NCI-H2107 (cell line): Measurements from ENCODE around the gene ST3GAL2.
"Not testable (repeated sequence)": the region's sequence is repeated elsewhere in the genome, so short reads cannot be mapped to it uniquely, and the experiment has no call there.

ENCODE experiments used
- DNase-seq: peaks from one replicate; lab custom pipeline; 2025; lab: John Stamatoyannopoulos, UW

ST3GAL2 gene

DNA sequence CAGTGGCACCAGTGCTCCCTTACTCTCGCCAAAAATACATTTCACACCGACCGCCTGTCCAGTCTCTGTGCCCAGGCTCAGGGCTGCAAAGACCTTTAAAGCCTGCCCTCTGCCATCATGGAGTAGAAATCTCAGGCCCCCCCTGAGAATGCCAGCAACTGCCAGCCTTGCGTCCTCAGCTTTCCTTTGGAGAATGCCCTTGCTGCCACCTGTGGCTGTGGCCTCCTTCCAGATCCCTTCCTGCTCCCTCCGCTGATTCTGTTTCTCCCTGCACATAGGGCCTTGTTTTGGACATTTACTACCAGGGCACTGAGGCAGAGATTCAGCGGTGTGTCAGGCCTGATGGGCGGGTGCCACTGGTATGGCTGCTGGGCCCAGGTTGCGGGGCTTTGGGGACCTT is 28.7 kb upstream of the ST3GAL2 start:
- no peak for DNase-seq

DNA sequence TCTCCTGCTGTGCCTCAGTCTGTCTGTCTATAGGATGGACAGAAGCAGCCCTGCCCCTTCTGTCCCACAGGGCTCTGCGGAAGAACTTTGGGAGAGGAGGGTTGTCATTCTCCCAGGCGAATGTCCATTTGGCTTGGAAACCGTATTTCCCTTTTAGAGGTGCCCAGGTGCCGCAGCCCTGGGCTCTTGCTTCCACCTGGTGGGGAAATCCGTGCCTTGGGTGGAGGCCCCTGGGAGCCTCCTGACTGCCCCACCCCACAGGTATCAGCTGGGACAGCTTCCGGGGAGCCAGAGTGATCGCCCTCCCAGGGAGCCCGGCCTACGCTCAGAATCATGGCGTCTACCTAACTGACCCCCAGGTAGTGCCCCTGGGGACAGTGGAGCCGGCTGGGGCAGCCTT is 28.2 kb upstream of the ST3GAL2 start:
- no peak for DNase-seq

GRCh38 chr16:70466805-70467076 is 27.8 kb upstream of the ST3GAL2 start:
- no peak for DNase-seq

GRCh38 chr16:70465999-70466804 is 27.3 kb upstream of the ST3GAL2 start:
- no peak for DNase-seq

GRCh38 chr16:70463235-70463634 is 24.3 kb upstream of the ST3GAL2 start:
- no peak for DNase-seq

DNA sequence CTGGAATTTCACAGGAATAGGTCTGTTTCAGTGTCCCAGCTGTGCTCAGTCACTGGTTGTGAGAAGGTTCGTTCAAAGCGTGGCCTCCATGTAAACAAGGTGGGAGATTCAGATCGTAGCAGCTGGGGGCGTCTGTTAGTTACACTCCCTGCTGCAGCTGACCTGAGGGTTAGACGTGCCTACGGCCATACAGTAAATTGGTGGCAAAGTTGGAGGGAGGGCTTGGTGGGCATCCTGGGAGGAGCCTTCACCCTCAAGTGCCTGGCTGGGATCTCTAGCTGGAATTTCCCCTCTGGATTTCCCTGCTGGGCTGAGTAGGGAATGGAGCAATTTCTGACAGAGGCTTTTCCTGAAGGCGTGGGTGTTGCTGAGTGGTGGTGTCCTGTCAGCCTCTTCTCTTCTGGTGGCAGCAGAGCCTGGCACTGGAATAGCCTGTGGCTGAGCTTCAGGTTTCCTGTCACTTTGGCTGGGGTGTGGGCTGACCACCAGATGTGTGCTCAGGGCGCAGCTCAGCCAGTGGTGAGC is 21.9 kb upstream of the ST3GAL2 start:
- no peak for DNase-seq

DNA sequence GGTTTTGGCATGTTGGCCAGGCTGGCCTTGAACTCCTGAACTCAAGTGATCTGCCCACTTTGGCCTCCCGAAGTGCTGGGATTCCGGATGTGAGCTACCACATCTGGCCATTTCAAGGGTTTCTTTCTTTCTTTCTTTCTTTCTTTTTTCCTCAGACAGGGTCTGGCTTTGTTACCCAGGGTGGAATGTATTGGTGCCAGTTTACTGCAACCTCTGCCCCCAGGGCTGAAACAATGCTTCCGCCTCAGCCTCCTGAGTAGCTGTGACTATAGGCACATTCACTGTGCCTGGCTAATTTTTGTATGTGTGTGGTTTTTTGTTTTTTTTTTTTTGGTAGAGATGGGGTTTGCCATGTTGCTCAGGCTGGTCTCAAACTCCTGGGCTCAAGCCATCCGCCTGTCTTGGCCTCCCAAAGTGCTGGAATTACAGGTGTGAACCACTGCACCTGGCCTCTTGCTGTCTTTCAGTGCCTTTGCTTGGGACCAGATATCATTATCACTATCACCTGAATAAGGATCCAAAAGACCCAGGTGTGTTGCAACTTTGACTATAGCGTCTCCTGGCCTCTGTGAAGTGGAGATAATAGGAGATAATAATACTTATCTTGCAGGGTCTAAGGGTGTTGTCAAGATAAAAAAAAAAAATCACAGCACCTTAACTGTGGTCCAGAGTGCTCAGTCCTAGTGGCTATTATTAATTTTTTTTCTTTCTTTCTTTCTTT is 18.7 kb upstream of the ST3GAL2 start:
- DNase-seq: no peak

DNA sequence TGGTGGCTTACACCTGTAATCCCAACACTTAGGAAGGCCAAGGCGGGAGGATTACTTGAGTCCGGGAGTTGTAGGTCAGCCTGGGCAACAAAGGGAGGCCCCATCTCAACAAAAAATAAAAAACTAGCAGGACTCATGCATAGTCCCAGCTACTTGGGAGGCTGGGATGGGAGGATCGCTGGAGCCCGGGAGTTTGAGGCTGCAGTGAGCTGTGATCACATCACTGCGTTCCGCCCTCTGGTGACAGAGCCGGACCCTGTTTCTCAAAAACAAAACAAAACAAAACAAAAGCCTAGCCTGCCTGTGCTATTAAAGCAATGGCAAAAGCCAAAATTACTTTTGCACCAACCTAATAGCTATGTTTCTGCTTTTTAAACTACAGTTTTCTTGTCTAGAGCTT is 17.0 kb upstream of the ST3GAL2 start:
- DNase-seq: no peak

GRCh38 chr16:70454222-70455034 is 15.5 kb upstream of the ST3GAL2 start, which contains the start of gene FCSK:
TSS of gene FCSK (plus strand) at chr16:70454595. CDS start at chr16:70463191, 8,596 bp downstream.
- no peak for DNase-seq

DNA sequence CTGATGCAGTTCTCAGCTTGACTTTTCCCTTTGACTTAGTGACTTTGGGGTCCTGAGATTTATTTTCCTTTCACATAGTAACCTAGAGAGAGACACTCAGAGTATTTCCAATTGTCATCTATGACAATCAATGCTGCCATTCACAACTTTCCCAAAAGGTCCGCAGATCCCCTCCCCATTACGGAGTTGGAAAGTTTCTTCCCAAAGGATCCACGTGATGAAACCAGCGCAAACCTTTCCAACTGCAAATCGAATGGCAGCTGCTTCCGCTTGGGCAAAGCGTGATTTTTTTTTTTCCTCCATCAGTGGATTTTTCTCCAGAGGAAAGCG is 15.0 kb upstream of the ST3GAL2 start:
- no peak for DNase-seq

GRCh38 chr16:70453117-70453891 is 14.4 kb upstream of the ST3GAL2 start:
- no peak for DNase-seq

GRCh38 chr16:70451004-70451340 is 12.1 kb upstream of the ST3GAL2 start:
- DNase-seq: not testable (repeated sequence)

DNA sequence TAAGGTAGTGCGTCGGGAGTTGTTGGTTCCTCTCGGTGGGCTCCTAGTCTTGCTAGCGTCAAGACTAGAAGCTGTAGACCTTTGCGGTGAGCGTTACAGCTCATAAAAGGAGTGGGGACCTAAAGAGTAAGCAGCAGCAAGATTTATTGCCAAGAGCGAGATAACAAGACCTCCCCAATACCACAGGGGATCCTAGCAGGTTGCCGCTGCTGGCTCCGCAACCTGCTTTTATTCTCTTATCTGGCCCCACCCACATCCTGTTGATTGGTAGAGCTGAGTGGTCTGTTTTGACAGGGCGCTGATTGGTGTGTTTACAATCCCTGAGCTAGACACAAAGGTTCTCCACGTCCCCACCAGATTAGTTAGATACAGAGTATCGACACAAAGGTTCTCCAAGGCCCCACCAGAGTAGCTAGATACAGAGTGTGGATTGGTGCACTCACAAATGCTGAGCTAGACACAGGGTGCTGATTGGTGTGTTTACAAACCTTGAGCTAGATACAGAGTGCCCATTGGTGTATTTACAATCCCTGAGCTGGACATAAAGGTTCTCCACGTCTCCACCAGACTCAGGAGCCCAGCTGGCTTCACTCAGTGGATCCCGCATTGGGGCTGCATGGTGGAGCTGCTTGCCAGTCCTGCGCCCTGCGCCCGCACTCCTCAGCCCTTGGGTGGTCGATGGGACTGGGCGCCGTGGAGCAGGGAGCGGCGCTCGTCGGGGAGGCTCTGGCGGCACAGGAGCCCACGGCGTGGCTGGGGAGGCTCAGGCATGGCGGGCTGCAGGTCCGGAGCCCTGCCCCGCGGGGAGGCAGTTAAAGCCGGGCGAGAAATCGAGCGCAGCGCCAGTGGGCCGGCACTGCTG is 11.5 kb upstream of the ST3GAL2 start:
- not testable (repeated sequence) for DNase-seq

DNA sequence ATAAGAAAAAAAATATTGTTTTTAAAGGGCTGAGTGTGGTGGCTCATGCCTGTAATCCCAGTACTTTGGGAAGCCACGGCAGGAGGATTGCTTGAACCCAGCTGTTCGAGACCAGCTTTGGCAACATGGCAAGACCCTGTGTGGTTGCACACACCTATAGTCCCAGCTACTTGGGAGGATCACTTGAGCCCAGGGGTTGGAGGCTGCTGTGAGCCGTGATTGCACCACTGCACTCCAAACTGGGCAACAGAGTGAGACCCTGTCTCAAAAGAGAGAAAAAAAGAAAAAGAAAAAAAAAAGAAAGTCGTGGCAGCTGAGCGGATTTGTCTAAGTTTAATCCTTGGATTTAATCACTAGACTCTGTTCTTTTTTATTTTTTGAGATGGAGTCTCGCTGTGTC is 9.2 kb upstream of the ST3GAL2 start:
- DNase-seq: no peak

- no peak for DNase-seq
These were observed 5.6 kb upstream of the ST3GAL2 start for GRCh38 chr16:70444249-70445063.

DNA sequence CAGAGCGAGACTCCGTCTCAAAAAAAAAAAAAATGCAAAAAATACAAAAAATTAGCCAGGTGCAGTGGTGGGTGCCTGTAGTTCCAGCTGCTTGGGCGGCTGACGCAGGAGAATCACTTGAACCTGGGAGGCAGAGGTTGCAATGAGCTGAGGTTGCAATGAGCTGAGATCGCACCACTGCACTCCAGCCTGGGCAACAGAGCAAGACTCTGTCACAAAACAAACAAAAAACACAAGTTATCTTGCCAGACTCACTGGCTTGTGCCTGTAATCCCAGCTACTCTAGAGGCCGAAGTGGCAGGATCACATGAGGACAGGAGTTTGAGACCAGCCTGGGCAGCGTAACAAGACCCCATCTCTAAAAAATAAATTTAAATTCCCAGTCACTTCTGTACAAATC is 3.4 kb upstream of the ST3GAL2 start:
- no peak for DNase-seq

- no peak for DNase-seq
These were observed 2.6 kb upstream of the ST3GAL2 start for GRCh38 chr16:70441406-70441990.

DNA sequence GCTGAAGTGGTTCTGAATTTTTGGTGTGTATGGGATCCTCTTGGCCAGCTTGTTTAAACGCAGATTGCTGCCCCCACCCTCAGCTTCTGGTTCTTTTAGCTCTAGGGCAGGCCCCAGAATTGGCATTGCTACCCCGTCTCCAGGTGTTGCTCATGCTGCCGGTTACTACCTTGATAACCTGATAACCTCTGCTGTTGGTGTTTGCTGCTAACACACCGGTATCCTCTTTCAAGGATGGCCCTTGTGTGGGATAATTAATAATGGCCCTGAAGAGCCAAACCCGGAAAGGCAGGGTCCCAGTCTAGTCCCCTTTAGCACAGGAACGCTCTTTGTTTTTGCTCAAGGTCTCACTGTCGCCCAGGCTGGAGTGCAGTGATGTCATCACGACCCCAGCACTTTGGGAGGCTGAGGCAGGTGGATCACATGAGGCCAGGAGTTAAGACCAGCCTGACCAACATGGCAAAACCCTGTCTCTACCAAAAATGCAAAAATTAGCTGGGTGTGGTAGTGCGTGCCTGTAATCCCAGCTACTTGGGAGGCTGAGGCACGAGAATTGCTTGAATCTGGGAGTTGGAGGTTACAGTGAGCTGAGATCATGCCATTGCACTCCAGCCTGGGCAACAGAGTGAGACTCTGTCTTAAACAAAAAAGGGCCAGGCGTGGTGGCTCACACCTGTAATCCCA is 1.3 kb upstream of the ST3GAL2 start:
- DNase-seq: no peak

DNA sequence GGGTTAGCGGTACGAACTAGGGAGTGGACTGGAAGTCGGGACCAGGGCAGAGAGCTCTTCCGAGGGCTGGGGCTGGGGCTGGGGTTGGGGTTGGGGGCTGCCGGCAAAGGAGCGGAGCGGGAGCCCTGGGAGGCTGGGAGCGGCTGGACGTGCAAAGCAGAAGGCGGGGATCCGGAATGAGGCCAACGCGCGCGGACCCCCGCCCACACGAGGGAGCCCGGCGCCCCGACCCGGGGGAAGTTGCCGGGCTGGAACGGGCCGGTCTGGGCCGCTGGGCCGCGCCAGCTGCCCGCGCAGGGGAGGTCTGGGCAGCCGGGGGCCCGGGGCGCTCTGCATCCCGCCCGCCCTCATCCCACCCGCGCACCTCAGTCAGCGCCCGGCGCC is 323 bp downstream of the ST3GAL2 start:
- no peak for DNase-seq
